MM.1S (cell line): ENCODE measurements around the gene CDV3.
"Not testable (repeated sequence)": the region's sequence is repeated elsewhere in the genome, so short reads cannot be mapped to it uniquely, and the experiment has no call there.

Experiments used
- DNase-seq: peaks from one replicate; pipeline ENCODE4 v3.0.0-alpha.2; 2015
- H2AFZ ChIP-seq: fragments of 300-600 bp; sonication (generic); 2 replicates; pipeline ENCODE4 v1.6.0; 2016; ENCODE audit warnings: antibody characterized with exemption, low read length
- H3F3A ChIP-seq: fragments of 300-600 bp; sonication (generic); 2 replicates; pipeline ENCODE4 v1.6.1; 2016; ENCODE audit warnings: mild to moderate bottlenecking, antibody characterized with exemption, low read length, moderate library complexity, mixed read lengths; ENCODE audit not compliant: insufficient read depth
- H3K27ac ChIP-seq: fragments of 300-600 bp; sonication (generic); 2 replicates; pipeline ENCODE4 v1.5.1; 2016; ENCODE audit warnings: mild to moderate bottlenecking, low read length
- H3K27me3 ChIP-seq: fragments of 300-600 bp; sonication (generic); replicated peaks from 2 replicates; pipeline ENCODE4 v1.6.0; 2016; ENCODE audit warnings: low read length; ENCODE audit not compliant: insufficient read depth
- H3K36me3 ChIP-seq: fragments of 300-600 bp; sonication (generic); replicated peaks from 2 replicates; pipeline ENCODE4 v1.6.1; 2016; ENCODE audit warnings: mild to moderate bottlenecking, low read length, mixed read lengths; ENCODE audit not compliant: insufficient read depth
- H3K4me1 ChIP-seq: fragments of 300-600 bp; sonication (generic); 2 replicates; pipeline ENCODE4 v1.6.1; 2016; ENCODE audit warnings: low read length, mixed read lengths
- H3K4me2 ChIP-seq: fragments of 300-600 bp; sonication (generic); 2 replicates; pipeline ENCODE4 v1.6.0; 2016; ENCODE audit warnings: low read depth, low read length
- H3K4me3 ChIP-seq: fragments of 300-600 bp; sonication (generic); 2 replicates; pipeline ENCODE4 v1.5.1; 2016; ENCODE audit warnings: low read length, mixed read lengths
- H3K79me2 ChIP-seq: fragments of 300-600 bp; sonication (generic); 2 replicates; pipeline ENCODE4 v1.6.1; 2016; ENCODE audit warnings: mixed run types, low read length, mixed read lengths
- H3K9ac ChIP-seq: fragments of 300-600 bp; sonication (generic); 2 replicates; pipeline ENCODE4 v1.6.1; 2016; ENCODE audit warnings: low read length, mixed read lengths
- H3K9me2 ChIP-seq: fragments of 300-600 bp; sonication (generic); replicated peaks from 2 replicates; pipeline ENCODE4 v1.6.1; 2016; ENCODE audit warnings: mild to moderate bottlenecking, low read length, mixed read lengths; ENCODE audit not compliant: insufficient read depth
- H3K9me3 ChIP-seq: fragments of 300-600 bp; sonication (generic); replicated peaks from 2 replicates; pipeline ENCODE4 v1.6.1; 2016; ENCODE audit warnings: mild to moderate bottlenecking, low read length, mixed read lengths; ENCODE audit not compliant: insufficient read depth
- H4K20me1 ChIP-seq: fragments of 300-600 bp; sonication (generic); 2 replicates; pipeline ENCODE4 v1.6.1; 2016; ENCODE audit warnings: mild to moderate bottlenecking, low read length, moderate library complexity, mixed read lengths; ENCODE audit not compliant: insufficient read depth
- EZH2 ChIP-seq: fragments of 300-600 bp; sonication (generic); optimal IDR thresholded peaks from 2 replicates; pipeline ENCODE3; 2017; ENCODE audit warnings: low read depth, mild to moderate bottlenecking, antibody characterized with exemption, low read length, mixed read lengths
- EZH2phosphoT487 ChIP-seq: fragments of 300-600 bp; sonication (generic); IDR thresholded peaks from 2 replicates; pipeline ENCODE4 v1.6.1; 2018; ENCODE audit warnings: antibody characterized with exemption, low read length
- TF ChIP-seq, protein P1 (sequence below): fragments of 300-600 bp; sonication (generic); IDR thresholded peaks from 2 replicates; pipeline ENCODE4 v1.5.1; 2016; ENCODE audit warnings: antibody characterized with exemption, low read length, mixed read lengths

Gene CDV3

DNA sequence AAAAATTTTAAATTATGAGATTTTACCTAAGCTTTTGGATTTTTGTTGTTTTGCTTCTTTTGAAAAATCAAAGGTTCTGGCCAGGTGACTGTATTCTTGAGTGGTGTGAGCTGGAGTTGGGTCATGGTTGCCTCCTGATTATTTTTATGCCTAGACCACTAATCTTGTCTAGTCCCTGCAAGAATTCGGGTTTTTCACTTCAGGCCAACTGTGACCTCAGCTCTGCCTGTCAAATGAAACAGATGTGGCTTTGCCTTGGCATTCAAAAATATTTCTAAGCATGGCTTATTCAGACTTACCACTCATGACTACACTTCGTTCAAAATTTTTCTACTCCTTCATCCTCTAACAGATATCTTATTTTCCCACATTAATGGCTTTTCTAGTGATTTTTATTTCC, 25.4 kb upstream of the CDV3 start:
- peak overlapping the region; percentile 11; the same call in 1 of the 2 replicates for H3K9ac ChIP-seq
- peak overlapping the region; percentile 15; the same call in 1 of the 2 replicates for H3K4me2 ChIP-seq
- no peaks in the 10 kb centered on the region for H3K79me2 ChIP-seq
- peaks cover 23% of the 10 kb centered on the region for H3F3A ChIP-seq
- H3K36me3 ChIP-seq: no peaks in the 10 kb centered on the region
- peaks cover 39% of the 10 kb centered on the region for H3K4me1 ChIP-seq
- H2AFZ ChIP-seq: 0 out of 2 replicates have a peak overlapping the region, but pooled peaks have one; percentile 1
- no peak overlapping the region for H3K4me3 ChIP-seq
- peak overlapping the region; percentile 54; the same call in 1 of the 2 replicates for H3K27ac ChIP-seq
- H3K9me3 ChIP-seq: no peaks in the 10 kb centered on the region
- H3K9me2 ChIP-seq: no peaks in the 10 kb centered on the region
- H4K20me1 ChIP-seq: no peaks in the 10 kb centered on the region
- no peak for TF ChIP-seq EZH2phosphoT487
- TF ChIP-seq, protein P1, sequence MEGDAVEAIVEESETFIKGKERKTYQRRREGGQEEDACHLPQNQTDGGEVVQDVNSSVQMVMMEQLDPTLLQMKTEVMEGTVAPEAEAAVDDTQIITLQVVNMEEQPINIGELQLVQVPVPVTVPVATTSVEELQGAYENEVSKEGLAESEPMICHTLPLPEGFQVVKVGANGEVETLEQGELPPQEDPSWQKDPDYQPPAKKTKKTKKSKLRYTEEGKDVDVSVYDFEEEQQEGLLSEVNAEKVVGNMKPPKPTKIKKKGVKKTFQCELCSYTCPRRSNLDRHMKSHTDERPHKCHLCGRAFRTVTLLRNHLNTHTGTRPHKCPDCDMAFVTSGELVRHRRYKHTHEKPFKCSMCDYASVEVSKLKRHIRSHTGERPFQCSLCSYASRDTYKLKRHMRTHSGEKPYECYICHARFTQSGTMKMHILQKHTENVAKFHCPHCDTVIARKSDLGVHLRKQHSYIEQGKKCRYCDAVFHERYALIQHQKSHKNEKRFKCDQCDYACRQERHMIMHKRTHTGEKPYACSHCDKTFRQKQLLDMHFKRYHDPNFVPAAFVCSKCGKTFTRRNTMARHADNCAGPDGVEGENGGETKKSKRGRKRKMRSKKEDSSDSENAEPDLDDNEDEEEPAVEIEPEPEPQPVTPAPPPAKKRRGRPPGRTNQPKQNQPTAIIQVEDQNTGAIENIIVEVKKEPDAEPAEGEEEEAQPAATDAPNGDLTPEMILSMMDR: no peak
- no peak for TF ChIP-seq EZH2
- no peaks in the 10 kb centered on the region for H3K27me3 ChIP-seq
- DNase-seq: peak; percentile 49

DNA sequence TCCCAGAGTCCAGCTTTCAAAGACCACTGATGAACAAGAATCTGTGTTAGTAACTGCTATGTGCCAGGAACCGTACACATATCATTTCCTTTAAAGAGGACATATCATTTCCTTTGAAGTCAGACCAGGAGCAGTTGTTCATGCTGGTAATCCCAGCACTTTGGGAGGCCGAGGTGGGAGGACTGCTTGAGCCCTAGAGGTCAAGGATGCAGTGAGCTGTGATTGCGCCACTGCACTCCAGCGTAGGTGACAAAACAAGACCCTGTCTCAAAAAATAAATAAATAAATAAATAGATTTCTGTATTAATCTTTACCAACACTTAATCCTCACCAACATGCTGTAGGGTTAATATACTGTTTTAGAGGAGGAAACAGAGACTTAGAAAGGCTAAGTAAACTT, 23.9 kb upstream of the CDV3 start:
- Histone ChIP-seq H3K4me3 (0 out of 2 replicates have a peak overlapping the region, but pooled peaks have one; percentile 7), H3K4me2 (peak overlapping the region; percentile 63), H3K4me1 (peaks cover 39% of the 10 kb centered on the region), H4K20me1 (no peaks in the 10 kb centered on the region), H3K9ac (peak overlapping the region; percentile 45; the same call in 1 of the 2 replicates), H3K9me3 (no peaks in the 10 kb centered on the region), H3F3A (peaks cover 23% of the 10 kb centered on the region), H2AFZ (peak overlapping the region; percentile 30; the same call in 1 of the 2 replicates), H3K27ac (peak overlapping the region; percentile 66; the same call in 1 of the 2 replicates), H3K79me2 (no peaks in the 10 kb centered on the region), H3K36me3 (no peaks in the 10 kb centered on the region), H3K27me3 (no peaks in the 10 kb centered on the region), H3K9me2 (no peaks in the 10 kb centered on the region)
- DNase-seq: no peak
- TF ChIP-seq EZH2: no peak
- TF ChIP-seq, protein P1: no peak
- TF ChIP-seq EZH2phosphoT487: no peak

DNA sequence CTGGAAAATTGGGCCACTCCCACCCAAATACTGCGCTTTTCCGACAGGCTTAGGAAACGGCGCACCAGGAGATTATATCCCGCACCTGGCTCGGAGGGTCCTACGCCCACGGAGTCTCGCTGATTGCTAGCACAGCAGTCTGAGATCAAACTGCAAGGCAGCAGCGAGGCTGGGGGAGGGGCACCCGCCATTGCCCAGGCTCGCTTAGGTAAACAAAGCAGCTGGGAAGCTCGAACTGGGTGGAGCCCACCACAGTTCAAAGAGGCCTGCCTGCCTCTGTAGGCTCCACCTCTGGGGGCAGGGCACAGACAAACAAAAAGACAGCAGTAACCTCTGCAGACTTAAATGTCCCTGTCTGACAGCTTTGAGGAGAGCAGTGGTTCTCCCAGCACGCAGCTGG, 21.9 kb upstream of the CDV3 start:
- H3K4me2 ChIP-seq, H2AFZ ChIP-seq, DNase-seq, H3K9me3 ChIP-seq, H3K4me3 ChIP-seq, H3K9me2 ChIP-seq, H3K36me3 ChIP-seq, H3K9ac ChIP-seq, H3K27me3 ChIP-seq, H3K79me2 ChIP-seq, H3K27ac ChIP-seq, H4K20me1 ChIP-seq: not testable (repeated sequence)
- Histone ChIP-seq H3K4me1 (peaks cover 38% of the 10 kb centered on the region), H3F3A (peaks cover 23% of the 10 kb centered on the region)

DNA sequence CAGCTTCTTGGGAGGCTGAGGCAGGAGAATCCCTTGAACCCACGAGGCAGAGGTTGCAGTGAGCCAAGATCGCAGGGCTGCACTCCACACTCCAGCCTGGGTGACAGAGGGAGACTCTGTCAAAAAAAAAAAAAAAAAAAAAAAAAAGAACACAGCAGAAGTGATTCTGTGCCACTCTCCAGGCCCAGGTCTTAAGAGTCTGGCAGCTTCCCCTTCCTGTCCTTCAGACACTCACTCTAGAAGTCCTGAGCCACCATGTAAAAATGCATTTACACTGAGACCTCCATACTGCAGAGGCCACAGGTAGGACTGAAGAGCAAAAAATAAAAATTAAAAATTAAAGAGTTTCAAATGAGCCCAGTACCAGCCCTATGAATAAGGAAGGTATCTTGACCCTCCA, 11.8 kb upstream of the CDV3 start:
- H3K4me2 ChIP-seq: no peak overlapping the region
- no peak overlapping the region for H2AFZ ChIP-seq
- H3K27ac ChIP-seq: no peak overlapping the region
- no peak for TF ChIP-seq EZH2
- TF ChIP-seq, protein P1: no peak
- TF ChIP-seq EZH2phosphoT487: no peak
- no peaks in the 10 kb centered on the region for H3K4me1 ChIP-seq
- no peak for DNase-seq
- H3K79me2 ChIP-seq: no peaks in the 10 kb centered on the region
- H3K4me3 ChIP-seq: no peak overlapping the region
- H3F3A ChIP-seq: no peaks in the 10 kb centered on the region
- H3K9me2 ChIP-seq: no peaks in the 10 kb centered on the region
- no peaks in the 10 kb centered on the region for H3K27me3 ChIP-seq
- H3K9ac ChIP-seq: no peak overlapping the region
- no peaks in the 10 kb centered on the region for H3K36me3 ChIP-seq
- H3K9me3 ChIP-seq: no peaks in the 10 kb centered on the region
- H4K20me1 ChIP-seq: no peaks in the 10 kb centered on the region
